Epithelial cell of proximal tubule (primary cell): ENCODE results near the gene KIAA1328. TPM values are rescaled to one million over a fixed set of nuclear protein-coding genes. Genes with fewer than 3 reads are reported as not detected.

ENCODE experiments used
- DNase-seq: peaks from one replicate; pipeline ENCODE4 v3.0.0-alpha.2; 2011; ENCODE audit warnings: low read depth
- H3K4me3 ChIP-seq: 2 replicates; pipeline ENCODE4 v1.5.1; 2011; ENCODE audit warnings: low read depth, mild to moderate bottlenecking, low read length
- total RNA-seq: library from RNA; depleted of rRNA; stranded (reverse); fragments of >200 nt; gene quantifications from 2 replicates; pipeline ENCODE4 v1.2.3, GENCODE V29; 2015
- TF ChIP-seq, protein P1 (sequence below): conservative IDR thresholded peaks from 2 replicates; pipeline ENCODE4 v1.5.1; 2012; ENCODE audit warnings: low read depth, mild to moderate bottlenecking, low read length

The KIAA1328 gene
- total RNA-seq, 1 donor from 2014 or later: 8.2 TPM

- TF ChIP-seq, protein P1, sequence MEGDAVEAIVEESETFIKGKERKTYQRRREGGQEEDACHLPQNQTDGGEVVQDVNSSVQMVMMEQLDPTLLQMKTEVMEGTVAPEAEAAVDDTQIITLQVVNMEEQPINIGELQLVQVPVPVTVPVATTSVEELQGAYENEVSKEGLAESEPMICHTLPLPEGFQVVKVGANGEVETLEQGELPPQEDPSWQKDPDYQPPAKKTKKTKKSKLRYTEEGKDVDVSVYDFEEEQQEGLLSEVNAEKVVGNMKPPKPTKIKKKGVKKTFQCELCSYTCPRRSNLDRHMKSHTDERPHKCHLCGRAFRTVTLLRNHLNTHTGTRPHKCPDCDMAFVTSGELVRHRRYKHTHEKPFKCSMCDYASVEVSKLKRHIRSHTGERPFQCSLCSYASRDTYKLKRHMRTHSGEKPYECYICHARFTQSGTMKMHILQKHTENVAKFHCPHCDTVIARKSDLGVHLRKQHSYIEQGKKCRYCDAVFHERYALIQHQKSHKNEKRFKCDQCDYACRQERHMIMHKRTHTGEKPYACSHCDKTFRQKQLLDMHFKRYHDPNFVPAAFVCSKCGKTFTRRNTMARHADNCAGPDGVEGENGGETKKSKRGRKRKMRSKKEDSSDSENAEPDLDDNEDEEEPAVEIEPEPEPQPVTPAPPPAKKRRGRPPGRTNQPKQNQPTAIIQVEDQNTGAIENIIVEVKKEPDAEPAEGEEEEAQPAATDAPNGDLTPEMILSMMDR: no peak
- no peak for DNase-seq
- H3K4me3 ChIP-seq: no peak overlapping the region
Measured at GRCh38 chr18:36849288-36850006, 20.5 kb downstream of the KIAA1328 start.

DNA sequence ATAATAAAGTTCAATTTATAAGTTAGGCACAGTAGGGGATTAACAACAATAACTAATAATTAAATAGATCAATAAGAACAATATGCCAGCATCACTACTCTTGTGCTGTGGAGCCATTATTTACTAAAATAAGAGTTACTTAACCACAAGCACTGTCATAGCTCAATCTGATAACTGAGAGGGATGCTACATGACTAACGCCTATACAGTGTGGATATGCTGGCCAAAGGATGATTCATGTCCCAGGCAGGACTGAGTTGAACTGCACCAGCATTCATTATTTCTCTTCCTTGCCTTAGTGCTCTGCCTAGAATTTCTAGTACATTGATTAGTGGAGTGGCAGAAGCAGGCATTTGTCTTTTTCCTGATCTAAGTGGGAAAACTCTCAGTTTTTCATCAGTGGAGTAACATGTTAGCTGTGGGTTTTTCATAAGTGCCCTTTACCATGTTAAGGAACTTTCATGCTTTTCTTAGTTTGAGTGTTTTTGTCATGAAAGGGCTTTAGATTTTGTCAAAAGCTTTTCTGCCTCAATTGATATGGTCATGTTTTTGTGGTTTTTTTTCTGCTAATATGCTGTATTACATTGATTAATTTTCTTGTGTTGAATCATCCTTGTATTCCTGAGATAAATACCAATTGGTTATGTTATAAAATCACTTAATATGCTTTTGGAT, 21.7 kb downstream of the KIAA1328 start:
- no peak overlapping the region for H3K4me3 ChIP-seq
- TF ChIP-seq, protein P1: no peak
- DNase-seq: no peak

DNA sequence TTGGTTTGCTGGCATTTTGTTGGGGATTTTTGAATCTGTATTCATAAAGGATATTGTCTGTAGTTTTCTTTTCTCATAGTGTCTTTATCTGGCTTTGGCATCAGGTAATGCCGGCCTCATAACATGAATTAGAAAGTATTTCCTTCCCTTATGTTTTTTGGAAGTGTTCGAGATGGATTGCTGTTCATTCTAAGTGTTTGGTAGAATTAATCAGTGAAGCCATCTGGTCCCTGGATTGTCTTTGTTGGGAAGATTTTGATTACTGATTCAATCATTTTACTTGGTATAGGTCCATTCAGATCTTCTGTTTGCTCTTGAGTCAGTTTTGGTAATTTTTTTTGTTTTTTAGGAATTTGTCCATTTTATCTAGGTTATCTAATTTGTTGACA, 22.3 kb downstream of the KIAA1328 start:
- no peak overlapping the region for H3K4me3 ChIP-seq
- TF ChIP-seq, protein P1: no peak
- no peak for DNase-seq

DNA sequence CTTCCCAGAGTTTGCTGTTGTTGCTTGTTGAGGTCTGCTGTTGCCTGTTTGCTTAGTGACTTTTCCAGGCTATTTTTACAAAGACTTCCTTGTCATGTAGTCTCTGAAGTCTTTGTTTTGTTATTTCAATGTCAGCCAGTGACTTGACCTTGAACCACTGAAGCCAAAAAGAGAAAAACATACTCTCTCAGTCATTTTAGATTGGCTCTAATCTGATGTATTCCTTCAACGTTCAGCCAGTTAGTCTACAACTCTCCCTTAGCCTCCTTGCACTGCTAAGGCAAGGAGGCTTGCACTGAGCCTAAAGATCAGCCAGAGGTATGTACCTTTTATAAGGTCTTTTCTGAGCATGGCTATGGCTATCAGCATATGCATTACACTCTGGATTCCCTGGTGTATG, 27.9 kb downstream of the KIAA1328 start:
- DNase-seq: no peak
- H3K4me3 ChIP-seq: no peak overlapping the region
- TF ChIP-seq, protein P1: no peak

DNA sequence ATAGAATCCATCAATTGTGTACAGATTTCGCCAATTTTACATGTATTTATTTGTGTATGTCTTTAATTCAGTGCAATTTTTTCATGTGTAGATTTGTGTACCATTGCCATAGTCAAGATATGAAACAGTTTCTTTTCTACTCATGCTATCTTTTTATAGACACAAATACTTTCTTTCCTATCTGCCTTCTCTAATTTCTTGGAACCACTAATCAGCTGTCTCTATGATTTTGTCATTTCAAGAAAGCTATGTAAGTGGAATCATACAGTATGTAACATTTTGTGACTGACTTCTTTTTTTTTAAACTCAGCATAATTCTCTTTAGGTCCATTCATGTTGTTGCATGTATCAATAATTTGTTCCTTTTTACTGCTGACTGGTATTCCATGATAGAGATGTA, 33.3 kb downstream of the KIAA1328 start:
- no peak for DNase-seq
- TF ChIP-seq, protein P1: no peak
- no peak overlapping the region for H3K4me3 ChIP-seq

DNA sequence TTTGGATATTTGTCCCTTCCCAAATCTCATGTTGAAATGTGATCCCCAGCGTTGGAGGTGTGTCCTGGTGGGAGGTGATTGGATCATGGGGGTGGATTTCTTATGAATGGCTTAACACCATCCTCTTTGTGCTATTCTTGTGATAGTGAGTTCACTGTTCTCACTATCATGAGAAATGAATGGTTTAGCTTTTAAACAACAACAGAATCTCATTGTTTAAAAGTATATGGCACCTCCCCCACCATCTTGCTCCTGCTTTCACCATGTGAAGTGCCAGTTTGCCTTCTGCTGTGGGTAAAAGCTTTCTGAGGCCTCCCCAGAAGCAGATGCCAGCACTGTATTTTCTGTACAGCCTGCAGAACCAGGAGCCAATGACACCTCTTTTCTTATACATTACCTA, 38.1 kb downstream of the KIAA1328 start:
- TF ChIP-seq, protein P1: no peak
- H3K4me3 ChIP-seq: no peak overlapping the region
- no peak for DNase-seq

GRCh38 chr18:36871801-36872200, 42.9 kb downstream of the KIAA1328 start:
- TF ChIP-seq, protein P1: no peak
- no peak for DNase-seq
- H3K4me3 ChIP-seq: no peak overlapping the region
